Sigmoid colon (tissue), 7 donors: ENCODE data around the gene RABL2B. TPM values are rescaled to one million over a fixed set of nuclear protein-coding genes. Genes with fewer than 3 reads are reported as not detected.

Source experiments
- DNase-seq: peaks from one replicate; pipeline ENCODE4 v3.0.0-alpha.2; 2019
- H3K27ac ChIP-seq, 4 donors: fragments of 200-600 bp; sonication (generic); one replicate each; pipeline ENCODE4 v1.5.1; 2016 to 2019; ENCODE audit warnings: mild to moderate bottlenecking in 1 of 4
- H3K27me3 ChIP-seq, 3 donors: fragments of 200-600 bp; sonication (generic); one replicate each; pipeline ENCODE4 v1.5.1; 2019; ENCODE audit warnings: mild to moderate bottlenecking in 1 of 3
- H3K36me3 ChIP-seq, 4 donors: fragments of 200-600 bp; sonication (generic); one replicate each; pipeline ENCODE4 v1.5.1; 2016 to 2019
- H3K4me1 ChIP-seq, 4 donors: fragments of 200-600 bp; sonication (generic); one replicate each; pipeline ENCODE4 v1.5.1; 2017 to 2019
- H3K4me3 ChIP-seq, 4 donors: fragments of 200-600 bp; sonication (generic); one replicate each; pipeline ENCODE4 v1.5.1; 2017 to 2019; ENCODE audit warnings: mild to moderate bottlenecking in 2 of 4, moderate library complexity in 1 of 4
- H3K9me3 ChIP-seq, 4 donors: fragments of 200-600 bp in 3 of 4; sonication (generic) in 3 of 4; one replicate each; pipeline versions ENCODE4 v1.5.1 to v1.6.1; 2013 to 2019
- CTCF ChIP-seq, 4 experiments: fragments of 450-650 bp in 3 of 4; fragments of 200-600 bp in 1 of 4; IDR thresholded peaks; one replicate each; pipeline ENCODE4 v1.5.1; 2016 to 2019; ENCODE audit warnings: antibody characterized with exemption in 4 of 4, mild to moderate bottlenecking in 3 of 4, moderate library complexity in 2 of 4
- EP300 ChIP-seq, 4 donors: sonication (generic); formaldehyde crosslinking; IDR thresholded peaks; one replicate each; pipeline ENCODE4 v1.6.1; 2017; ENCODE audit warnings: antibody characterized with exemption in 4 of 4
- POLR2A ChIP-seq, 2 donors: fragments of 450-650 bp; IDR thresholded peaks; one replicate each; pipeline ENCODE4 v1.6.1; 2016; ENCODE audit warnings: antibody characterized with exemption in 2 of 2, mild to moderate bottlenecking in 2 of 2, moderate library complexity in 2 of 2
- POLR2AphosphoS5 ChIP-seq, 4 donors: sonication (generic); formaldehyde crosslinking; IDR thresholded peaks; one replicate each; pipeline ENCODE4 v1.6.1; 2017; ENCODE audit warnings: antibody characterized with exemption in 4 of 4
- WGBS, 2 donors: extraction: QIAGEN DNeasy Blood & Tissue Kit; methylation state at CpG; one replicate each; pipeline ENCODE4 v1.1.7; 2013; 5-methylcytosine and 5-hydroxymethylcytosine counted together
- intact Hi-C: fragments of 100-400 bp; cut with DNase I; formaldehyde crosslinking; loops from one replicate; pipeline ENCODE4 v1.15.1; 2023
- polyA plus RNA-seq, 3 donors: library from polyadenylated mRNA; stranded (reverse); fragments of 200-250 nt; gene quantifications; one replicate each; pipeline ENCODE4 v1.2.3, GENCODE V29; 2013
- total RNA-seq, 4 donors: library from RNA; depleted of rRNA; stranded (reverse); fragments of >200 nt; gene quantifications; one replicate each; pipeline ENCODE4 v1.1.0, GENCODE V29; 2016
- donor health status: healthy with polysubstance abuse.
- donor health status: Bipolar disorder and iron deficiency.
- donor health status: healthy.

RABL2B gene
- total and polyA plus RNA-seq, 7 donors: 10.3 to 29.6 (median 14.5) TPM

GRCh38 chr22:50725597-50725996 lies 57.8 kb downstream of the RABL2B start:
- DNase-seq: no peak
- Histone ChIP-seq H3K27me3 (peaks cover 3 to 29% (median 22%) of the 10 kb centered on the region in 3 donors), H3K4me1 (peaks cover 0 to 4% (median 0%) of the 10 kb centered on the region in 4 donors), H3K36me3 (no peaks in the 10 kb centered on the region), H3K27ac (no peak overlapping the region), H3K4me3 (no peak overlapping the region), H3K9me3 (no peaks in the 10 kb centered on the region)
- intact Hi-C loops: no loop called here
- TF ChIP-seq POLR2A (IDR thresholded peaks at IDR 0.05) (no peak), POLR2AphosphoS5 (IDR thresholded peaks at IDR 0.05) (no peak), EP300 (IDR thresholded peaks at IDR 0.05) (no peak), CTCF (IDR thresholded peaks at IDR 0.05) (no peak)
- whole genome bisulfite sequencing, 2 donors: 92 to 95% methylated on average over 7 of the region's 7 CpGs

DNA sequence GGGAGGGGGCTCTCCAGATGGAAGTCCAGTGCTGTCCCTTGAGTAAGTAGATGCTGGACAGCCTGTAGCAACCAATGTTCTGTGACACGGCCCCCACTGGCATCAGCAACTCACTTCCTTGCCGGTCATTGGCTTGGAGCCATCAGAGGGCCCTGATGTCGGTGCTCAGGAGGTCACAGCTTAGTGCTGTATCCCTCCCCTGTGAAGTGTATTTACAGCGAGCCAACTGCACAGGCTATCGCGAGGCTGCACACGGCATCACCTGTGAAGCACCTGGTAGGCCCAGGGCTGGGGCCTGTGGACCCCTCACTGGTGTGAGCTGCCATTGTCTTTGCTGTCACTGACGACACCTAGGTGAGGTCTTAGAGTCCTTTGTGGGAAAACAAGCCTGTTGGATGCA lies 58.8 kb downstream of the RABL2B start:
- WGBS, 2 donors: 90 to 92% methylated on average over 8 of the region's 8 CpGs
- Histone ChIP-seq H3K27ac (no peak overlapping the region), H3K9me3 (no peaks in the 10 kb centered on the region), H3K36me3 (no peaks in the 10 kb centered on the region), H3K27me3 (peaks cover 9 to 29% (median 28%) of the 10 kb centered on the region in 3 donors), H3K4me1 (peaks cover 0 to 9% (median 4%) of the 10 kb centered on the region in 4 donors), H3K4me3 (no peak overlapping the region)
- TF ChIP-seq POLR2AphosphoS5 (IDR thresholded peaks at IDR 0.05) (no peak), CTCF (IDR thresholded peaks at IDR 0.05) (no peak), EP300 (IDR thresholded peaks at IDR 0.05) (no peak), POLR2A (IDR thresholded peaks at IDR 0.05) (no peak)
- DNase-seq: no peak
- intact Hi-C loops: no loop called here

DNA sequence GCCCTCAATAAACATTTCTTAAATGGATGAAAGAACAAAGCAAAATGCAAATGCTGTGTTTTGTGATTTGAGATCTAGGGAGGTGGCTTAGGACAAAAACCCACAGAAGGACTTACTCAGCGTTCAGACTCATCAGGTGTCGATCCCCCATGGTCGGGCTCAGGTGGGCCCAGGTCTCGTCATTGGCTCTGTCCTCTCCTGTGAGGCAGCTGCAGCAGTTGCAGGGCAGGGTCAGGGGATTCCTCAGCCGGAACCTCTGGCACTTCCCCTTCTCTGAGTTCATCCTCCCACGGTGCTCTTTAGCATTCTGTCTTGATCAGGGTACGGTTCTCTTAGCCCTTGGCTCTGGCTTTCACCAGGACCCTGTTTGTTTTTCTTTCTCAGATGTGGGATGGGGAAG lies 59.4 kb downstream of the RABL2B start:
- Histone ChIP-seq H3K9me3 (no peaks in the 10 kb centered on the region), H3K4me1 (peaks cover 0 to 9% (median 4%) of the 10 kb centered on the region in 4 donors), H3K27ac (no peak overlapping the region), H3K36me3 (no peaks in the 10 kb centered on the region), H3K27me3 (peaks cover 9 to 33% (median 32%) of the 10 kb centered on the region in 3 donors), H3K4me3 (no peak overlapping the region)
- TF ChIP-seq CTCF (IDR thresholded peaks at IDR 0.05) (no peak), POLR2A (IDR thresholded peaks at IDR 0.05) (no peak), POLR2AphosphoS5 (IDR thresholded peaks at IDR 0.05) (no peak), EP300 (IDR thresholded peaks at IDR 0.05) (no peak)
- intact Hi-C loops: no loop called here
- DNase-seq: no peak
- WGBS, 2 donors: 74 to 90% methylated on average over 7 of the region's 7 CpGs

DNA sequence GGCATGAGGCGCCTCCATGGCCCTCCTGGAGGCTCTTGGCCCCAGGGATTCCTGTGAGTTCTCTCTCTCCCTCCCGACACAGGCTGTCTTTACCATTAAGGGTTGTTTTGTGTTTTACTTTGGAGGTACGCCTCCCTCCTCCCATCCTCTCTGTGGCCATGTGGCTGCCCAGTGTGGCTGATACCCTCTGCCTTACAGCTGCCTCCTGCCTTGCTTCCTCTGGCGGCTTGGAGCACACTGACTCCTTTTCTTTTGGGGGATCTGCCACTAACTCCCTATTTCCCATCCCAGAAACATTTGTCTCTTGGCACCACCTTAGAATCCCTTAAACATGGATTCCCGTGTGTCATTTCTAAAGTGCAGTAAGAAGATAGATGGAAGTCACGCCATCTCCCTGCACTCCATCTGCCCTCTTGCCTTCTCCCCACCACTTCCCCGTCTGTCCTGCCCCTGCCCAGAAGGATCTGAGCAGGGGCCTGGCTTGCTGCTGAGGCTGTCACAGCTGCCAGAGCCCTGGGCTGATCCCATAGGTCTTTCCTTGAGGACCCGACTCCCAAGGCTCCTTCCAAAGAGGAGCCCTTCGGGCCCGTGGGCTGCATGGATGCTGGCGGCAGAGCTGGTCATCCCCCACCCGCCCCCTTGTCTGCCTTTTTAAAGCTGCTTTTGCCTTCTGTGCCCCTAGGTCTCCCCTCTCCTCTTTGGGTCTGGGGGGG lies 60.6 kb downstream of the RABL2B start:
- H3K9me3 ChIP-seq: no peaks in the 10 kb centered on the region
- TF ChIP-seq POLR2A (IDR thresholded peaks at IDR 0.05) (no peak), EP300 (IDR thresholded peaks at IDR 0.05) (no peak), POLR2AphosphoS5 (IDR thresholded peaks at IDR 0.05) (no peak), CTCF (IDR thresholded peaks at IDR 0.05) (no peak)
- peaks cover 9 to 33% (median 32%) of the 10 kb centered on the region in 3 donors for H3K27me3 ChIP-seq
- H3K27ac ChIP-seq: no peak overlapping the region
- no peak for DNase-seq
- peaks cover 0 to 9% (median 4%) of the 10 kb centered on the region in 4 donors for H3K4me1 ChIP-seq
- intact Hi-C loops: no loop called here
- no peaks in the 10 kb centered on the region for H3K36me3 ChIP-seq
- WGBS, 2 donors: 93 to 95% methylated on average over 12 of the region's 12 CpGs
- H3K4me3 ChIP-seq: no peak overlapping the region
